OCI-LY3 (cell line): ENCODE results near the gene RNF25.

ENCODE experiments used
- H2AFZ ChIP-seq: fragments of 200-600, 300-600 bp; shearing (Covaris generic); 2 replicates; pipeline ENCODE4 v1.6.0; 2014; ENCODE audit warnings: antibody characterized with exemption, low read depth, low read length
- H3K27ac ChIP-seq: fragments of 200-600, 300-600 bp; sonication (generic); 2 replicates; pipeline ENCODE4 v1.5.1; 2014; ENCODE audit warnings: mild to moderate bottlenecking, low read length, moderate library complexity, mixed read lengths
- H3K27me3 ChIP-seq: fragments of 200-600, 300-600 bp; sonication (generic); 2 replicates; pipeline ENCODE4 v1.6.1; 2014; ENCODE audit warnings: low read depth, low read length, mixed read lengths
- H3K36me3 ChIP-seq: fragments of 200-600, 300-600 bp; sonication (generic); replicated peaks from 2 replicates; pipeline ENCODE3; 2014; ENCODE audit warnings: low read depth, low read length, mixed read lengths
- H3K4me1 ChIP-seq: fragments of 300-600, 200-600 bp; sonication (generic); 2 replicates; pipeline ENCODE4 v1.6.1; 2014; ENCODE audit warnings: low read length, mixed read lengths
- H3K4me2 ChIP-seq: fragments of 200-600, 300-600 bp; sonication (generic); 2 replicates; pipeline ENCODE4 v1.6.1; 2014; ENCODE audit warnings: low read length, mixed read lengths
- H3K4me3 ChIP-seq: fragments of 300-600, 200-600 bp; sonication (generic); 2 replicates; pipeline ENCODE4 v1.5.1; 2014; ENCODE audit warnings: antibody characterized with exemption, mild to moderate bottlenecking, low read length, moderate library complexity
- H3K79me2 ChIP-seq: fragments of 300-600, 200-600 bp; shearing (Covaris generic); 2 replicates; pipeline ENCODE4 v1.6.1; 2014; ENCODE audit warnings: mild to moderate bottlenecking, low read length, mixed read lengths
- H3K9ac ChIP-seq: fragments of 300-600, 200-600 bp; shearing (Covaris generic); 2 replicates; pipeline ENCODE4 v1.6.0; 2014; ENCODE audit warnings: mild to moderate bottlenecking, low read length, moderate library complexity
- H3K9me3 ChIP-seq: fragments of 200-600, 300-600 bp; shearing (Covaris generic); 2 replicates; pipeline ENCODE4 v1.6.1; 2014; ENCODE audit warnings: low read length, mixed read lengths; ENCODE audit not compliant: insufficient read depth
- H4K20me1 ChIP-seq: fragments of 200-600, 300-600 bp; sonication (generic); 2 replicates; pipeline ENCODE4 v1.6.1; 2016; ENCODE audit warnings: low read length, mixed read lengths; ENCODE audit not compliant: insufficient read depth
- CTCF ChIP-seq: fragments of 200-600, 300-600 bp; sonication (generic); IDR thresholded peaks from 2 replicates; pipeline ENCODE4 v1.5.1; 2014; ENCODE audit warnings: antibody characterized with exemption, low read length, low read depth
- EZH2phosphoT487 ChIP-seq: fragments of 200-600 bp; shearing (Covaris generic); IDR thresholded peaks from 2 replicates; pipeline ENCODE4 v1.6.1; 2018; ENCODE audit warnings: antibody characterized with exemption, mixed run types, low read depth

Gene RNF25

GRCh38 chr2:218719457-218719856, 47.7 kb upstream of the RNF25 start:
- Histone ChIP-seq H3K4me3 (no peak overlapping the region), H3K9ac (no peak overlapping the region), H2AFZ (no peak overlapping the region), H3K4me1 (no peaks in the 10 kb centered on the region), H3K27ac (no peak overlapping the region), H3K27me3 (no peaks in the 10 kb centered on the region), H3K9me3 (no peaks in the 10 kb centered on the region), H3K4me2 (no peak overlapping the region), H3K79me2 (peaks cover 43% of the 10 kb centered on the region), H3K36me3 (peaks cover 8% of the 10 kb centered on the region), H4K20me1 (peaks cover 3% of the 10 kb centered on the region; the same call in 1 of the 2 replicates)
- TF ChIP-seq EZH2phosphoT487 (no peak), CTCF (no peak)

- no peak overlapping the region for H3K4me2 ChIP-seq
Observed at GRCh38 chr2:218718058-218718457, 46.3 kb upstream of the RNF25 start.

GRCh38 chr2:218717262-218717661, 45.5 kb upstream of the RNF25 start:
- Histone ChIP-seq H3K79me2 (peaks cover 48% of the 10 kb centered on the region), H3K4me3 (no peak overlapping the region), H3K9ac (no peak overlapping the region), H3K9me3 (no peaks in the 10 kb centered on the region), H3K27me3 (no peaks in the 10 kb centered on the region), H3K4me2 (no peak overlapping the region), H2AFZ (no peak overlapping the region), H3K4me1 (peaks cover 10% of the 10 kb centered on the region), H3K36me3 (peaks cover 8% of the 10 kb centered on the region), H3K27ac (no peak overlapping the region), H4K20me1 (peaks cover 3% of the 10 kb centered on the region; the same call in 1 of the 2 replicates)
- TF ChIP-seq EZH2phosphoT487 (no peak), CTCF (no peak)

More at GRCh38 chr2:218718058-218718457, 46.3 kb upstream of the RNF25 start:
- H4K20me1 ChIP-seq, result peaks cover 3% of the 10 kb centered on the region; the same call in 1 of the 2 replicates
- no peak overlapping the region for H2AFZ ChIP-seq
- no peak overlapping the region for H3K4me3 ChIP-seq
- peaks cover 10% of the 10 kb centered on the region for H3K4me1 ChIP-seq
- peaks cover 8% of the 10 kb centered on the region for H3K36me3 ChIP-seq
- H3K27ac ChIP-seq, result no peak overlapping the region
- no peaks in the 10 kb centered on the region for H3K9me3 ChIP-seq
- TF ChIP-seq CTCF (no peak), EZH2phosphoT487 (no peak)
- peaks cover 47% of the 10 kb centered on the region for H3K79me2 ChIP-seq
- H3K9ac ChIP-seq, result no peak overlapping the region
- H3K27me3 ChIP-seq, result no peaks in the 10 kb centered on the region

- Histone ChIP-seq H3K36me3 (peaks cover 8% of the 10 kb centered on the region), H3K27ac (no peak overlapping the region), H3K9me3 (no peaks in the 10 kb centered on the region), H3K4me1 (peaks cover 15% of the 10 kb centered on the region), H3K4me3 (no peak overlapping the region), H3K27me3 (no peaks in the 10 kb centered on the region), H3K9ac (no peak overlapping the region), H4K20me1 (peaks cover 3% of the 10 kb centered on the region; the same call in 1 of the 2 replicates), H2AFZ (no peak overlapping the region), H3K79me2 (peaks cover 54% of the 10 kb centered on the region), H3K4me2 (no peak overlapping the region)
- no peak for TF ChIP-seq CTCF
Observed at GRCh38 chr2:218716070-218716469, 44.3 kb upstream of the RNF25 start.
